GM12892 (cell line): ENCODE results near the gene AGO3.

ENCODE experiments used
- POLR2A ChIP-seq: IDR thresholded peaks from 2 replicates; pipeline ENCODE4 v1.6.1; 2011; ENCODE audit warnings: low read depth, low read length, control low read depth
- POLR2AphosphoS5 ChIP-seq: IDR thresholded peaks from 2 replicates; pipeline ENCODE4 v1.6.1; 2011; ENCODE audit warnings: low read depth, low read length, control low read depth
- TAF1 ChIP-seq: IDR thresholded peaks from 2 replicates; pipeline ENCODE4 v1.6.1; 2011; ENCODE audit warnings: low read depth, mild to moderate bottlenecking, control low read depth, low read length, borderline replicate concordance

DNA sequence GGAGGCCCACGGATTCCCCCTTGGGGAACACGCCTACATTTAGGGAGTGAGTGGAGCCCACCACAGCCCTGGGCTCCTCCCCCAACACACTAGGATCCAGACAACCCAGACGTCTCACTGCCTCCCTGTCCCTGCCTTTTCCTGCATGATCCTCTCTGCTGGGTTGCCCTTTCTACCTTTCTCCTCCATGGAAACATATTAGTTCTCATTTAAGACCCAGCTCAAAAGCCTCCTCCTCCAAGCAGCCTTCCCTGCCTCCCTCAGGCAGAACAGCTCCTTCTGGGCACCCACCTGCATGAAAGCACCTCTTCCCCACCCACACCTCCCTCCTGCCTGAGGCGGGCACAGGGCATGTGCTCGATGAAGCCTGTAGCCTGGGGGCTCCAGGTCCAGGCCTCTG is 183.5 kb downstream of the AGO3 start:
- TF ChIP-seq POLR2A (no peak), POLR2AphosphoS5 (no peak), TAF1 (no peak)
